C4-2B (cell line): ENCODE results near the gene KLHL35.
"Not testable (repeated sequence)": the region's sequence is repeated elsewhere in the genome, so short reads cannot be mapped to it uniquely, and the experiment has no call there.

ENCODE experiments used
- H3K27ac ChIP-seq: fragments of 450-650 bp; 2 replicates; pipeline ENCODE4 v1.5.1; 2017
- CTCF ChIP-seq: fragments of 450-650 bp; conservative IDR thresholded peaks from 2 replicates; pipeline ENCODE4 v1.5.1; 2017; ENCODE audit warnings: mild to moderate bottlenecking
- ZFX ChIP-seq: fragments of 450-650 bp; IDR thresholded peaks from 2 replicates; pipeline ENCODE4 v1.6.1; 2017

KLHL35 gene

GRCh38 chr11:75387736-75388294, 45.2 kb downstream of the KLHL35 start:
- no peak overlapping the region for H3K27ac ChIP-seq
- no peak for TF ChIP-seq ZFX
- TF ChIP-seq CTCF = no peak

GRCh38 chr11:75386942-75387630, 45.9 kb downstream of the KLHL35 start:
- TF ChIP-seq CTCF (no peak), ZFX (no peak)
- no peak overlapping the region for H3K27ac ChIP-seq

- TF ChIP-seq CTCF (peak; percentile 99), ZFX (no peak)
- no peak overlapping the region for H3K27ac ChIP-seq
These were observed 48.4 kb downstream of the KLHL35 start for GRCh38 chr11:75384438-75385080.

- no peak overlapping the region for H3K27ac ChIP-seq
These were observed 49.8 kb downstream of the KLHL35 start for GRCh38 chr11:75383246-75383645.

GRCh38 chr11:75380716-75381420, 52.1 kb downstream of the KLHL35 start:
- no peak overlapping the region for H3K27ac ChIP-seq

More at GRCh38 chr11:75383246-75383645, 49.8 kb downstream of the KLHL35 start:
- TF ChIP-seq CTCF (no peak), ZFX (no peak)

GRCh38 chr11:75380245-75380644, 52.8 kb downstream of the KLHL35 start:
- TF ChIP-seq CTCF (no peak), ZFX (no peak)
- no peak overlapping the region for H3K27ac ChIP-seq

More at GRCh38 chr11:75380716-75381420, 52.1 kb downstream of the KLHL35 start:
- TF ChIP-seq ZFX (no peak), CTCF (no peak)

- H3K27ac ChIP-seq = not testable (repeated sequence)
These were observed 54.2 kb downstream of the KLHL35 start for GRCh38 chr11:75378776-75379175.
